IPS-18a (cell line): ENCODE data around the gene MAST2.

ENCODE experiments used
- H3K27ac ChIP-seq: one replicate; pipeline ENCODE4 v1.5.1; 2013; ENCODE audit warnings: low read length
- H3K27me3 ChIP-seq: one replicate; pipeline ENCODE4 v1.6.1; 2013; ENCODE audit warnings: mild to moderate bottlenecking, low read length; ENCODE audit not compliant: control insufficient read depth, insufficient read depth
- H3K36me3 ChIP-seq: one replicate; pipeline ENCODE4 v1.6.1; 2013; ENCODE audit warnings: low read depth, low read length; ENCODE audit not compliant: control insufficient read depth
- H3K4me1 ChIP-seq: one replicate; pipeline ENCODE4 v1.6.1; 2013; ENCODE audit warnings: low read depth, low read length; ENCODE audit not compliant: control insufficient read depth
- H3K4me3 ChIP-seq: one replicate; pipeline ENCODE4 v1.5.1; 2013; ENCODE audit warnings: low read length
- H3K9ac ChIP-seq: one replicate; pipeline ENCODE4 v1.6.1; 2013; ENCODE audit warnings: mild to moderate bottlenecking, low read length, moderate library complexity
- H3K9me3 ChIP-seq: one replicate; pipeline ENCODE4 v1.6.1; 2013; ENCODE audit warnings: low read depth, low read length; ENCODE audit not compliant: control insufficient read depth

Gene MAST2

DNA sequence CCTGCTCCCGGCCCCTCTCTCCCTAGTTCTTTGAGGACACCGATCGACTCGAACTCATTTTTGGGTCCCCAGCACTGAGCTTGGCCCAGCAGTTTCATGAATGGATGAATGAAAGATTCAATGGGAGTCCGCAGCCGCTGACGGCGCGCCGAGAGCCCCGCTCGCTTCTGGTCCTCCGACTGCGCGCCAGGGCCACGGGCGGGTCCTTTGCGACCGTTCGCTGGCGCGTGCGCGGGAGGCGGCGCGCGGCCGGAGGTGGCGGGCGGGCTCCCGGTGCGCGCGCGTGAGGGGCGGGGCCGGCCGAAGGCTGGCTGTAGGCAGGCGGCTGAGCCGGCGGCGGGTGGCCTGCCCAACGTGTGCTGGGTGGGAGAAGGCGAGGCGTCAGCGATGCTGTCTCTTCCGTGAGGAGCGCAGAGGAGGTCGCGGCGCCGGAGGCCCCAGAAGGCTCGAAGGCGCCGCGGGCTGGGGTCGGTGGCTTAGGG lies at the start of gene MAST2:
Gene MAST2 (plus strand): TSS at position 314 of the 482 bp plus-strand sequence. CDS start 284 bp downstream, outside the sequence.
- Histone ChIP-seq H3K9me3 (no peaks in the 10 kb centered on the region), H3K27me3 (no peaks in the 10 kb centered on the region), H3K4me3 (peak within 1 kb of the TSS; percentile 97), H3K27ac (peak within 1 kb of the TSS; percentile 42), H3K9ac (peak within 1 kb of the TSS; percentile 78), H3K36me3 (no peaks in the 10 kb centered on the region), H3K4me1 (peaks cover 9% of the 10 kb centered on the region)

DNA sequence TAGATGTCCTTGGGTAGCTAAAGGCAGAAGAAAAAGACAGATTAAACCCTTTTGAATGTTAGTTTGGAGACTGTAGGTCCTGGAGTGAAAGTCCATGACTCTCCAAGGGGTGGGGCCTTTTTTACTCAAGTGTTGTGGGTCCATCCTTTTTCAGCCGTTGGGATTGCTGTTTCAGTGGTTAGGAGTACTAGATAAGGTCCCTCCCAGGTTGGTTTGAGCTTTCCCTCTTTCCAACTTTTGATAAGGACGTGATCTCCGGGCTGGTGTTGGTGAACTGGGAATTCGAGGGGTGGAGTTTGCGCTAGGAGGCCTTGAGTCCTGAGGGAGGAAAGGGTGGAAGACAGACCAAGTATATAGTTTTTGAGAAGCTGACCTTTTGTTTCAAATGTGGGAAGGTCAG lies 47.7 kb upstream of the MAST2 start:
- H3K27me3 ChIP-seq = no peaks in the 10 kb centered on the region
- H3K27ac ChIP-seq = no peak overlapping the region
- no peak overlapping the region for H3K9ac ChIP-seq
- peaks cover 12% of the 10 kb centered on the region for H3K4me1 ChIP-seq
- H3K36me3 ChIP-seq = no peaks in the 10 kb centered on the region
- H3K9me3 ChIP-seq = no peaks in the 10 kb centered on the region
- no peak overlapping the region for H3K4me3 ChIP-seq

GRCh38 chr1:45762291-45762690 lies 41.1 kb upstream of the MAST2 start:
- Histone ChIP-seq H3K9me3 (no peaks in the 10 kb centered on the region), H3K4me3 (no peak overlapping the region), H3K9ac (no peak overlapping the region), H3K27me3 (no peaks in the 10 kb centered on the region), H3K4me1 (no peaks in the 10 kb centered on the region), H3K27ac (no peak overlapping the region), H3K36me3 (no peaks in the 10 kb centered on the region)

DNA sequence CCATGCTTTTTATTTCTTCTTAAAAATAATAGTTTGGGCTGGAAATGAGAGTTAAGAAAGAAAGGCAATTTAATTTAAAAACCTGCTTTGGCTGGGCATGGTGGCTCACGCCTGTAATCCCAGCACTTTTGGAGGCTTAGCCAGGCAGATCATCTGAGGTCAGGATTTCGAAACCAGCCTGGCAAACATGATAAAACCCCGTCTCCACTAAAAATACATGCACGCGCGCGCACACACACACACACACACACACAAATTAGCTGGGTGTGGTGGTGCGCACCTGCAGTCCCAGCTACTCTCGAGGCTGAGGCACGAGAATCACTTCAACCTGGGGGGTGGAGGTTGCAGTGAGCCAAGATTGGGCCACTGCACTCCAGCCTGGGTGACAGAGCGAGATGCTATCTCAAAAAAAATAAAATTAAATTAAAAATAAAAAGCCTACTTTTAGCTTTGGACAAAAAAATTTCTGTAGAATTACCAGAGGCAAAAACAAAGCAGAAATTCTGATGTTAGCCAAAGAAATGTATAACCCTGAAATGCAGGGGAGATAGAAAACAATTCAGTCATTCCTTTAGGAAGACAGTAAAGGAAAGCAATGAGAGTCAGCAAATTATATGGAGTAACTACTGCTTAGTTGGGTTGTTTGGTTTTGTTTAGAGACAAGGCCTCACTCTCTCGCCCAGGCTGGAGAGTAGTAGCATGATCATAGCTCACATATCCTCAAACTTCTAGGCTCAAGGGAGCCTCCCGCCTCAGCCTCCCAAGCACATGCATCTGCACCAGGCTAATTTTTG lies 37.2 kb upstream of the MAST2 start:
- Histone ChIP-seq H3K27ac (no peak overlapping the region), H3K4me3 (no peak overlapping the region), H3K36me3 (no peaks in the 10 kb centered on the region), H3K9ac (no peak overlapping the region), H3K27me3 (no peaks in the 10 kb centered on the region), H3K4me1 (no peaks in the 10 kb centered on the region), H3K9me3 (no peaks in the 10 kb centered on the region)

- H3K36me3 ChIP-seq = no peaks in the 10 kb centered on the region
- H3K4me1 ChIP-seq = no peaks in the 10 kb centered on the region
- H3K9me3 ChIP-seq = no peaks in the 10 kb centered on the region
- H3K27me3 ChIP-seq = no peaks in the 10 kb centered on the region
- H3K9ac ChIP-seq = no peak overlapping the region
- no peak overlapping the region for H3K27ac ChIP-seq
- H3K4me3 ChIP-seq = no peak overlapping the region
Measured at GRCh38 chr1:45767035-45767434, 36.4 kb upstream of the MAST2 start.

GRCh38 chr1:45769261-45769932 lies 34.0 kb upstream of the MAST2 start:
- H3K9me3 ChIP-seq = no peaks in the 10 kb centered on the region
- no peak overlapping the region for H3K4me3 ChIP-seq
- H3K27ac ChIP-seq = no peak overlapping the region
- no peak overlapping the region for H3K9ac ChIP-seq
- no peaks in the 10 kb centered on the region for H3K36me3 ChIP-seq
- no peaks in the 10 kb centered on the region for H3K27me3 ChIP-seq
- no peaks in the 10 kb centered on the region for H3K4me1 ChIP-seq

DNA sequence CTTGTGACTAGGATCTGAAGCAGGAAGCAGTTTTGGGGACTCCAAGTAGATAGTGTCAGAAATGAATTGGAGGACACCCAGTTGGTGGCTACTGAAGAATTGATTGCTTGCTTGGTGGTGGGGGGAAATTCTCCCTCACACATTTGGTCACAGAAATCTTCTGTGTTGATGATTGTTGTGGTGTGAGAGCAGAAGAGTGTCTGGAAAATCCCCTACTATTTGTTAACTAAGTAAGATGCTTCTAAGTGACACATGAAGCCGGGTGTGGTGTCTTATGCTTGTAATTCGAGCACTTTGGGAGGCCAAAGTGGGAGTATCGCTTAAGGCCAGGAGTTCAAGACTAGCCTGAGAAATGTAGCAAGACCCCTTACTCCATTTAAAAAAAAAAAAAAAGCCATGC lies 30.4 kb upstream of the MAST2 start:
- Histone ChIP-seq H3K4me1 (no peaks in the 10 kb centered on the region), H3K9me3 (no peaks in the 10 kb centered on the region), H3K27ac (no peak overlapping the region), H3K27me3 (no peaks in the 10 kb centered on the region), H3K4me3 (no peak overlapping the region), H3K36me3 (no peaks in the 10 kb centered on the region), H3K9ac (no peak overlapping the region)

DNA sequence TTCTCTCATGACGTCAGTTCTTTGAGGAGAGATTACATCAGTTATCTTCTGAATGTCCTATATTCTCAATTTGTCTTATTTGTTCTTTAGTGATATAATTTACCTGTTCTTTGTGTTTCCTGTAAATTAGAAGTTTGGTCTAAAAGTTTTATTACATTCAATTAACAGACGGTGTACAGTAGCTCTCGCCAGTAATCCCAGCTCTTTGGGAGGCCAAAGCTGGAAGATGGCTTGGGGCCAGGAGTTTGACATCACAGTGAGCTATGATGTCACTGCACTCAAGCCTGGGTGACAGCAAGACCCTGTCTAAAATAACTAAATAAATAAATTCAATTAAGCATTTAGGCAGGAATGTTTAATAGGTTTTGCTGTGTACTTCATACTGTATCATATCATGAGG lies 27.6 kb upstream of the MAST2 start:
- Histone ChIP-seq H3K27me3 (no peaks in the 10 kb centered on the region), H3K9me3 (no peaks in the 10 kb centered on the region), H3K4me1 (no peaks in the 10 kb centered on the region), H3K36me3 (no peaks in the 10 kb centered on the region), H3K27ac (no peak overlapping the region), H3K4me3 (no peak overlapping the region), H3K9ac (no peak overlapping the region)

GRCh38 chr1:45785583-45785982 lies 17.8 kb upstream of the MAST2 start:
- H3K27me3 ChIP-seq = no peaks in the 10 kb centered on the region
- no peak overlapping the region for H3K4me3 ChIP-seq

GRCh38 chr1:45787905-45788304 lies 15.5 kb upstream of the MAST2 start:
- Histone ChIP-seq H3K36me3 (no peaks in the 10 kb centered on the region), H3K27ac (no peak overlapping the region), H3K4me1 (no peaks in the 10 kb centered on the region), H3K9me3 (no peaks in the 10 kb centered on the region), H3K27me3 (no peaks in the 10 kb centered on the region), H3K4me3 (no peak overlapping the region), H3K9ac (no peak overlapping the region)

More at GRCh38 chr1:45785583-45785982, 17.8 kb upstream of the MAST2 start:
- Histone ChIP-seq H3K9ac (no peak overlapping the region), H3K9me3 (no peaks in the 10 kb centered on the region), H3K36me3 (no peaks in the 10 kb centered on the region), H3K4me1 (no peaks in the 10 kb centered on the region), H3K27ac (no peak overlapping the region)

DNA sequence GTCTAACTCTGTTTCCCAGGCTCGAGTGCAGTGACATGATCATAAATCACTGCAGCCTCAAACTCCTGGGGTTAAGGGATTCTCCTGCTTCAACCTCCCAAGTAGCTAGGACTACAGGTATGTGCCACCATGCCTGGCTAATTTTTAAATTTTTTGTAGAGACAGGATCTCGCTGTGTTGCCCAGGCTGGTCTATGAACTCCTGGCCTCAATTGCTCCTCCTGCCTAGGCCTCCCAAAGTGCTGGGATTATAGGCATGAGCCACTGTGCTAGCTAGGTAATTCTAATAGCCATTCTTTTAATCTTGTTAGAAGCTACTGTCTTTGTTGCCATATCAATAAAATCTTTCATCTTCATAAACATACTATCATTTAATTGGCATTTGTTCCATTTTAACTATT lies 13.8 kb upstream of the MAST2 start:
- Histone ChIP-seq H3K9me3 (no peaks in the 10 kb centered on the region), H3K27me3 (no peaks in the 10 kb centered on the region), H3K27ac (no peak overlapping the region), H3K36me3 (no peaks in the 10 kb centered on the region), H3K9ac (no peak overlapping the region), H3K4me1 (no peaks in the 10 kb centered on the region), H3K4me3 (no peak overlapping the region)

GRCh38 chr1:45792744-45793143 lies 10.7 kb upstream of the MAST2 start:
- H3K9ac ChIP-seq = no peak overlapping the region
- no peaks in the 10 kb centered on the region for H3K36me3 ChIP-seq
- no peak overlapping the region for H3K4me3 ChIP-seq
- H3K27me3 ChIP-seq = no peaks in the 10 kb centered on the region
- no peaks in the 10 kb centered on the region for H3K4me1 ChIP-seq
- no peak overlapping the region for H3K27ac ChIP-seq
- no peaks in the 10 kb centered on the region for H3K9me3 ChIP-seq
